ENCODE results near the gene MTOR. TPM values are rescaled to one million over a fixed set of nuclear protein-coding genes. Genes with fewer than 3 reads are reported as not detected.
"Not testable (repeated sequence)": the region's sequence is repeated elsewhere in the genome, so short reads cannot be mapped to it uniquely, and the experiment has no call there.

MTOR gene
- total RNA-seq, 1 donor from 2014 or later, result 61.9 TPM

- H3K27me3 Mint-ChIP-seq (ENCODE audit: unreplicated experiment), result no peaks in the 10 kb centered on the region
- H3K27ac Mint-ChIP-seq (ENCODE audit: unreplicated experiment), result no peak overlapping the region
- no peaks in the 10 kb centered on the region for H3K9me3 Mint-ChIP-seq (ENCODE audit: unreplicated experiment)
- H3K4me3 Mint-ChIP-seq (ENCODE audit: unreplicated experiment), result no peak overlapping the region
- DNase-seq (ENCODE audit: low spot score), result no peak
- peaks cover 7% of the 10 kb centered on the region for H3K4me1 Mint-ChIP-seq (ENCODE audit: unreplicated experiment)
- TF ChIP-seq CTCF (IDR thresholded peaks at IDR 0.05; ENCODE audit: unreplicated experiment), result no peak
- H3K36me3 Mint-ChIP-seq (ENCODE audit: low read depth, unreplicated experiment), result peaks cover 4% of the 10 kb centered on the region
Measured at GRCh38 chr1:11187000-11187399, 75.4 kb downstream of the MTOR start.

GRCh38 chr1:11184973-11185372 lies 77.4 kb downstream of the MTOR start:
- H3K36me3 Mint-ChIP-seq (ENCODE audit: low read depth, unreplicated experiment), result peaks cover 4% of the 10 kb centered on the region
- TF ChIP-seq CTCF (IDR thresholded peaks at IDR 0.05; ENCODE audit: unreplicated experiment), result no peak
- DNase-seq (ENCODE audit: low spot score), result no peak
- H3K4me3 Mint-ChIP-seq (ENCODE audit: unreplicated experiment), result no peak overlapping the region
- no peaks in the 10 kb centered on the region for H3K27me3 Mint-ChIP-seq (ENCODE audit: unreplicated experiment)
- peak overlapping the region; percentile 70 for H3K27ac Mint-ChIP-seq (ENCODE audit: unreplicated experiment)
- peaks cover 5% of the 10 kb centered on the region for H3K4me1 Mint-ChIP-seq (ENCODE audit: unreplicated experiment)
- H3K9me3 Mint-ChIP-seq (ENCODE audit: unreplicated experiment), result no peaks in the 10 kb centered on the region

GRCh38 chr1:11182884-11183283 lies 79.5 kb downstream of the MTOR start:
- H3K36me3 Mint-ChIP-seq (ENCODE audit: low read depth, unreplicated experiment), result peaks cover 4% of the 10 kb centered on the region
- H3K4me3 Mint-ChIP-seq (ENCODE audit: unreplicated experiment), result no peak overlapping the region
- H3K27me3 Mint-ChIP-seq (ENCODE audit: unreplicated experiment), result no peaks in the 10 kb centered on the region
- no peaks in the 10 kb centered on the region for H3K9me3 Mint-ChIP-seq (ENCODE audit: unreplicated experiment)
- TF ChIP-seq CTCF (IDR thresholded peaks at IDR 0.05; ENCODE audit: unreplicated experiment), result no peak
- no peak for DNase-seq (ENCODE audit: low spot score)
- peaks cover 5% of the 10 kb centered on the region for H3K4me1 Mint-ChIP-seq (ENCODE audit: unreplicated experiment)
- no peak overlapping the region for H3K27ac Mint-ChIP-seq (ENCODE audit: unreplicated experiment)

GRCh38 chr1:11180342-11180744 lies 82.0 kb downstream of the MTOR start:
- TF ChIP-seq CTCF (IDR thresholded peaks at IDR 0.05; ENCODE audit: unreplicated experiment), result no peak
- no peaks in the 10 kb centered on the region for H3K9me3 Mint-ChIP-seq (ENCODE audit: unreplicated experiment)
- no peak overlapping the region for H3K27ac Mint-ChIP-seq (ENCODE audit: unreplicated experiment)
- no peaks in the 10 kb centered on the region for H3K27me3 Mint-ChIP-seq (ENCODE audit: unreplicated experiment)
- DNase-seq (ENCODE audit: low spot score), result no peak
- H3K4me3 Mint-ChIP-seq (ENCODE audit: unreplicated experiment), result no peak overlapping the region
- H3K4me1 Mint-ChIP-seq (ENCODE audit: unreplicated experiment), result peaks cover 5% of the 10 kb centered on the region
- H3K36me3 Mint-ChIP-seq (ENCODE audit: low read depth, unreplicated experiment), result peaks cover 8% of the 10 kb centered on the region

- not testable (repeated sequence) for H3K27ac Mint-ChIP-seq (ENCODE audit: unreplicated experiment); H3K36me3 Mint-ChIP-seq (ENCODE audit: low read depth, unreplicated experiment); H3K27me3 Mint-ChIP-seq (ENCODE audit: unreplicated experiment); H3K9me3 Mint-ChIP-seq (ENCODE audit: unreplicated experiment); H3K4me1 Mint-ChIP-seq (ENCODE audit: unreplicated experiment); H3K4me3 Mint-ChIP-seq (ENCODE audit: unreplicated experiment); DNase-seq (ENCODE audit: low spot score)
Measured at GRCh38 chr1:11179749-11180148, 82.6 kb downstream of the MTOR start.

GRCh38 chr1:11179125-11179524 lies 83.2 kb downstream of the MTOR start:
- no peak for TF ChIP-seq CTCF (IDR thresholded peaks at IDR 0.05; ENCODE audit: unreplicated experiment)
- Mint-ChIP-seq H3K4me3 (ENCODE audit: unreplicated experiment) (no peak overlapping the region), H3K9me3 (ENCODE audit: unreplicated experiment) (no peaks in the 10 kb centered on the region), H3K4me1 (ENCODE audit: unreplicated experiment) (no peaks in the 10 kb centered on the region), H3K27ac (ENCODE audit: unreplicated experiment) (no peak overlapping the region), H3K27me3 (ENCODE audit: unreplicated experiment) (no peaks in the 10 kb centered on the region), H3K36me3 (ENCODE audit: low read depth, unreplicated experiment) (peaks cover 4% of the 10 kb centered on the region)
- no peak for DNase-seq (ENCODE audit: low spot score)
